Activated naive CD4-positive, alpha-beta T cell treated with anti-CD3 and anti-CD28 coated beads for 36 hours (primary cell): ENCODE measurements around the gene BMERB1. TPM values are rescaled to one million over a fixed set of nuclear protein-coding genes. Genes with fewer than 3 reads are reported as not detected.

Source experiments
- CTCF ChIA-PET: fragments of 350-600 bp; sonication (Branson Sonifier 250); formaldehyde crosslinking; loops from one replicate; lab custom pipeline; 2021; ENCODE audit warnings: antibody characterized with exemption; lab: Charles Lee
- DNase-seq: peaks from one replicate; pipeline ENCODE4 v3.0.0-alpha.2; 2020
- H3K27ac Mint-ChIP-seq: one replicate; pipeline ENCODE4 v1.8.0; 2021; ENCODE audit warnings: mild to moderate bottlenecking, mixed read lengths
- H3K27me3 Mint-ChIP-seq: one replicate; pipeline ENCODE4 v1.8.0; 2021; ENCODE audit warnings: low read depth, mixed read lengths
- H3K36me3 Mint-ChIP-seq: one replicate; pipeline ENCODE4 v1.8.0; 2021; ENCODE audit warnings: low read depth, mixed read lengths
- H3K4me1 Mint-ChIP-seq: one replicate; pipeline ENCODE4 v1.8.0; 2021; ENCODE audit warnings: low read depth, mixed read lengths
- H3K4me3 Mint-ChIP-seq: one replicate; pipeline ENCODE4 v1.8.0; 2021; ENCODE audit warnings: mild to moderate bottlenecking, moderate library complexity, mixed read lengths
- H3K9me3 Mint-ChIP-seq: one replicate; pipeline ENCODE4 v1.8.0; 2021; ENCODE audit warnings: mixed read lengths
- intact Hi-C: fragments of 100-400 bp; cut with micrococcal nuclease; formaldehyde crosslinking; loops from one replicate; pipeline ENCODE4 v1.15.1; 2023
- total RNA-seq, 2 experiments: library from RNA; stranded (reverse); gene quantifications; one replicate each; pipeline ENCODE4 v1.2.3, GENCODE V29; 2021

Gene BMERB1
- total RNA-seq, 2 experiments from 2014 or later, result 7.2 to 9.0 TPM

GRCh38 chr16:15607700-15608396 is 173.5 kb downstream of the BMERB1 start:
- no peaks in the 10 kb centered on the region for H3K27me3 Mint-ChIP-seq
- no peak for DNase-seq
- H3K9me3 Mint-ChIP-seq, result no peaks in the 10 kb centered on the region
- CTCF ChIA-PET, result interaction anchor here (0.6 to 1.0 kb wide), 3 partner anchors 22 to 651 kb away, joined by 3 to 4 read pairs (median 3); no protein-coding TSS in a partner anchor
- H3K36me3 Mint-ChIP-seq, result peaks cover 48% of the 10 kb centered on the region
- H3K4me1 Mint-ChIP-seq, result peaks cover 4% of the 10 kb centered on the region
- intact Hi-C loops, result no loop called here
- H3K27ac Mint-ChIP-seq, result no peak overlapping the region
- no peak overlapping the region for H3K4me3 Mint-ChIP-seq

- H3K36me3 Mint-ChIP-seq, result peaks cover 44% of the 10 kb centered on the region
- H3K4me1 Mint-ChIP-seq, result peaks cover 4% of the 10 kb centered on the region
- CTCF ChIA-PET, result interaction anchor here (1.2 to 1.5 kb wide), 2 partner anchors 34 to 36 kb away, joined by 3 read pairs; partner anchors contain the start of gene MARF1
- DNase-seq, result no peak
- H3K9me3 Mint-ChIP-seq, result no peaks in the 10 kb centered on the region
- no peak overlapping the region for H3K27ac Mint-ChIP-seq
- H3K27me3 Mint-ChIP-seq, result no peaks in the 10 kb centered on the region
- intact Hi-C loops, result no loop called here
- H3K4me3 Mint-ChIP-seq, result no peak overlapping the region
These were observed 174.3 kb downstream of the BMERB1 start for GRCh38 chr16:15608398-15609285.

GRCh38 chr16:15609286-15609649 is 174.9 kb downstream of the BMERB1 start:
- no peaks in the 10 kb centered on the region for H3K27me3 Mint-ChIP-seq
- peaks cover 43% of the 10 kb centered on the region for H3K36me3 Mint-ChIP-seq
- CTCF ChIA-PET, result interaction anchor here (1.2 to 1.5 kb wide), 3 partner anchors 11 to 37 kb away, joined by 3 to 4 read pairs (median 3); partner anchors contain the start of gene MARF1
- H3K4me1 Mint-ChIP-seq, result peaks cover 4% of the 10 kb centered on the region
- no peak overlapping the region for H3K27ac Mint-ChIP-seq
- intact Hi-C loops, result no loop called here
- no peaks in the 10 kb centered on the region for H3K9me3 Mint-ChIP-seq
- DNase-seq, result no peak
- H3K4me3 Mint-ChIP-seq, result no peak overlapping the region

GRCh38 chr16:15610369-15610871 is 176.0 kb downstream of the BMERB1 start:
- intact Hi-C loops, result no loop called here
- Mint-ChIP-seq H3K4me3 (no peak overlapping the region), H3K9me3 (no peaks in the 10 kb centered on the region), H3K27ac (peak overlapping the region; percentile 75), H3K27me3 (no peaks in the 10 kb centered on the region), H3K36me3 (peaks cover 43% of the 10 kb centered on the region), H3K4me1 (peaks cover 4% of the 10 kb centered on the region)
- CTCF ChIA-PET, result interaction anchor here (1.2 to 1.5 kb wide), 2 partner anchors 9 to 32 kb away, joined by 3 to 4 read pairs; partner anchors contain the start of gene MARF1
- no peak for DNase-seq

GRCh38 chr16:15611610-15612009 is 177.2 kb downstream of the BMERB1 start:
- H3K27me3 Mint-ChIP-seq, result no peaks in the 10 kb centered on the region

GRCh38 chr16:15613676-15614075 is 179.3 kb downstream of the BMERB1 start:
- peaks cover 36% of the 10 kb centered on the region for H3K36me3 Mint-ChIP-seq
- no peaks in the 10 kb centered on the region for H3K9me3 Mint-ChIP-seq
- CTCF ChIA-PET, result no interaction called here
- H3K4me3 Mint-ChIP-seq, result no peak overlapping the region
- intact Hi-C loops, result no loop called here
- H3K27ac Mint-ChIP-seq, result no peak overlapping the region
- no peak for DNase-seq
- no peaks in the 10 kb centered on the region for H3K27me3 Mint-ChIP-seq
- peaks cover 4% of the 10 kb centered on the region for H3K4me1 Mint-ChIP-seq

More at GRCh38 chr16:15611610-15612009, 177.2 kb downstream of the BMERB1 start:
- intact Hi-C loops, result no loop called here
- peaks cover 4% of the 10 kb centered on the region for H3K4me1 Mint-ChIP-seq
- no peak for DNase-seq
- H3K4me3 Mint-ChIP-seq, result no peak overlapping the region
- H3K9me3 Mint-ChIP-seq, result no peaks in the 10 kb centered on the region
- no peak overlapping the region for H3K27ac Mint-ChIP-seq
- peaks cover 34% of the 10 kb centered on the region for H3K36me3 Mint-ChIP-seq
- CTCF ChIA-PET, result no interaction called here

- H3K4me3 Mint-ChIP-seq, result no peak overlapping the region
- H3K4me1 Mint-ChIP-seq, result no peaks in the 10 kb centered on the region
- no peak for DNase-seq
- intact Hi-C loops, result no loop called here
- H3K27me3 Mint-ChIP-seq, result no peaks in the 10 kb centered on the region
- peaks cover 35% of the 10 kb centered on the region for H3K36me3 Mint-ChIP-seq
- no peak overlapping the region for H3K27ac Mint-ChIP-seq
- H3K9me3 Mint-ChIP-seq, result no peaks in the 10 kb centered on the region
- CTCF ChIA-PET, result no interaction called here
These were observed 181.6 kb downstream of the BMERB1 start for GRCh38 chr16:15616012-15616411.

- H3K27ac Mint-ChIP-seq, result no peak overlapping the region
- intact Hi-C loops, result no loop called here
- no peaks in the 10 kb centered on the region for H3K9me3 Mint-ChIP-seq
- no peaks in the 10 kb centered on the region for H3K27me3 Mint-ChIP-seq
- H3K4me1 Mint-ChIP-seq, result no peaks in the 10 kb centered on the region
- peaks cover 34% of the 10 kb centered on the region for H3K36me3 Mint-ChIP-seq
- DNase-seq, result no peak
- CTCF ChIA-PET, result no interaction called here
- no peak overlapping the region for H3K4me3 Mint-ChIP-seq
These were observed 182.2 kb downstream of the BMERB1 start for GRCh38 chr16:15616475-15617165.

GRCh38 chr16:15617901-15618300 is 183.5 kb downstream of the BMERB1 start:
- H3K4me3 Mint-ChIP-seq, result no peak overlapping the region
- no peaks in the 10 kb centered on the region for H3K4me1 Mint-ChIP-seq
- H3K36me3 Mint-ChIP-seq, result peaks cover 30% of the 10 kb centered on the region
- DNase-seq, result no peak
- H3K9me3 Mint-ChIP-seq, result no peaks in the 10 kb centered on the region
- no peak overlapping the region for H3K27ac Mint-ChIP-seq
- CTCF ChIA-PET, result no interaction called here
- intact Hi-C loops, result no loop called here
- no peaks in the 10 kb centered on the region for H3K27me3 Mint-ChIP-seq

- Mint-ChIP-seq H3K4me1 (no peaks in the 10 kb centered on the region), H3K27me3 (no peaks in the 10 kb centered on the region), H3K4me3 (no peak overlapping the region), H3K27ac (no peak overlapping the region), H3K36me3 (peaks cover 29% of the 10 kb centered on the region), H3K9me3 (no peaks in the 10 kb centered on the region)
- intact Hi-C loops, result no loop called here
- CTCF ChIA-PET, result no interaction called here
- no peak for DNase-seq
These were observed 184.0 kb downstream of the BMERB1 start for GRCh38 chr16:15618392-15618791.

- intact Hi-C loops, result no loop called here
- CTCF ChIA-PET, result interaction anchor here (1.0 to 1.6 kb wide), 2 partner anchors 11 to 24 kb away, joined by 3 to 4 read pairs; no protein-coding TSS in a partner anchor
- H3K4me3 Mint-ChIP-seq, result no peak overlapping the region
- H3K36me3 Mint-ChIP-seq, result peaks cover 39% of the 10 kb centered on the region
- H3K4me1 Mint-ChIP-seq, result peaks cover 3% of the 10 kb centered on the region
- no peaks in the 10 kb centered on the region for H3K9me3 Mint-ChIP-seq
- H3K27ac Mint-ChIP-seq, result no peak overlapping the region
- DNase-seq, result no peak
- H3K27me3 Mint-ChIP-seq, result no peaks in the 10 kb centered on the region
These were observed 186.3 kb downstream of the BMERB1 start for GRCh38 chr16:15620611-15621195.
